ENCODE data around the gene TMC4. TPM values are rescaled to one million over a fixed set of nuclear protein-coding genes. Genes with fewer than 3 reads are reported as not detected.

Gene TMC4
- polyA plus RNA-seq, 4 donors: 40.6 to 174 (median 129) TPM

GRCh38 chr19:54115109-54116063 lies 57.6 kb downstream of the TMC4 start, which contains the start of the genes PRPF31 and TFPT:
Gene PRPF31 (plus strand): TSS chr19:54115754. CDS start chr19:54118279, 2,525 bp downstream.
Gene TFPT (minus strand): TSS chr19:54115657. CDS start chr19:54115269, 388 bp downstream.
- H3K4me3 ChIP-seq (ENCODE audit: low read depth in 1 of 3, low read length in 3 of 3): peak within 1 kb of the TSS; percentile 58 to 74 (median 59)
- no peaks in the 10 kb centered on the region for H3K9me3 ChIP-seq (ENCODE audit: control insufficient read depth in 2 of 2, insufficient read depth in 1 of 2, low read depth in 1 of 2, low read length in 1 of 2)
- DNase-seq: peak; percentile 99
- FAIRE-seq: peak; percentile 49
- peaks cover 0 to 4% (median 0%) of the 10 kb centered on the region in 3 donors for H3K4me1 ChIP-seq (ENCODE audit: control insufficient read depth in 3 of 3, insufficient read depth in 2 of 3, low read depth in 1 of 3, low read length in 2 of 3)
- H3K27me3 ChIP-seq (ENCODE audit: control insufficient read depth in 3 of 3, insufficient read depth in 3 of 3, low read length in 3 of 3): no peaks in the 10 kb centered on the region
- 0% methylated on average over 60 of the region's 60 CpGs for WGBS, 3 donors
- H3K36me3 ChIP-seq (ENCODE audit: control insufficient read depth in 3 of 3, insufficient read depth in 2 of 3, low read depth in 1 of 3, low read length in 3 of 3): peaks cover 2 to 37% (median 4%) of the 10 kb centered on the region in 3 donors
- peak within 1 kb of the TSS; percentile 28 to 86 (median 84) for H3K27ac ChIP-seq (ENCODE audit: low read depth in 1 of 3, low read length in 2 of 3)

- H3K27me3 ChIP-seq (ENCODE audit: control insufficient read depth in 3 of 3, insufficient read depth in 3 of 3, low read length in 3 of 3): no peaks in the 10 kb centered on the region
- H3K9me3 ChIP-seq (ENCODE audit: control insufficient read depth in 2 of 2, insufficient read depth in 1 of 2, low read depth in 1 of 2, low read length in 1 of 2): no peaks in the 10 kb centered on the region
- FAIRE-seq (no peak), DNase-seq (peak; percentile 41)
- peaks cover 4 to 37% (median 4%) of the 10 kb centered on the region in 3 donors for H3K36me3 ChIP-seq (ENCODE audit: control insufficient read depth in 3 of 3, insufficient read depth in 2 of 3, low read depth in 1 of 3, low read length in 3 of 3)
- peak overlapping the region; percentile 58 to 74 (median 59) for H3K4me3 ChIP-seq (ENCODE audit: low read depth in 1 of 3, low read length in 3 of 3)
- peak overlapping the region in 1 of 3 donors; percentile 86 for H3K27ac ChIP-seq (ENCODE audit: low read depth in 1 of 3, low read length in 2 of 3)
- H3K4me1 ChIP-seq (ENCODE audit: control insufficient read depth in 3 of 3, insufficient read depth in 2 of 3, low read depth in 1 of 3, low read length in 2 of 3): peaks cover 0 to 4% (median 0%) of the 10 kb centered on the region in 3 donors
- WGBS, 3 donors: 11 to 25% (median 12%) methylated on average over 28 of the region's 28 CpGs
Measured at GRCh38 chr19:54114340-54115108, 58.4 kb downstream of the TMC4 start.

Other genes starting within 250 kb of the TMC4 start
- gene CACNG8, start 210.2 kb downstream of the TMC4 start, polyA plus RNA-seq: under 1 TPM in 2 of 4 donors, not detected in 2; 0.03 to 0.12 TPM
- gene CACNG6, start 181.5 kb downstream of the TMC4 start, polyA plus RNA-seq: under 1 TPM in 2 of 4 donors, not detected in 2; 0.03 to 0.06 TPM
- under 1 TPM in 1 of 4 donors, not detected in 3; 0.09 TPM for gene VSTM1, start 109.3 kb downstream of the TMC4 start, polyA plus RNA-seq
- not detected for gene TARM1, start 91.8 kb downstream of the TMC4 start, polyA plus RNA-seq
- gene OSCAR, start 72.4 kb downstream of the TMC4 start, polyA plus RNA-seq: under 1 TPM; 0.27 to 0.89 (median 0.67) TPM
- 100 to 1,000 TPM; 130 to 409 (median 211) TPM for gene NDUFA3, start 70.3 kb downstream of the TMC4 start, polyA plus RNA-seq
- 10 to 100 TPM; 16.4 to 26.5 (median 23.1) TPM for gene TFPT, start 57.5 kb downstream of the TMC4 start, polyA plus RNA-seq
- gene PRPF31, start 57.4 kb downstream of the TMC4 start, polyA plus RNA-seq: 10 to 100 TPM; 44.3 to 57.0 (median 47.4) TPM
- gene CNOT3, start 35.4 kb downstream of the TMC4 start, polyA plus RNA-seq: 10 to 100 TPM; 24.4 to 37.4 (median 28.5) TPM
- gene LENG1, start 13.4 kb downstream of the TMC4 start, polyA plus RNA-seq: 10 to 100 TPM in 1 of 4 donors, 1 to 10 TPM in 3; 6.7 to 11.1 (median 9.6) TPM
- 100 to 1,000 TPM in 1 of 4 donors, 10 to 100 TPM in 3; 47.8 to 118 (median 54.7) TPM for gene MBOAT7, start 16.4 kb upstream of the TMC4 start, polyA plus RNA-seq
- gene TSEN34, start 18.1 kb upstream of the TMC4 start, polyA plus RNA-seq: 10 to 100 TPM; 32.7 to 57.8 (median 44.8) TPM
- gene RPS9, start 27.7 kb upstream of the TMC4 start, polyA plus RNA-seq: 1,000 to 10,000 TPM; 2,119 to 4,773 (median 3,564) TPM
- 1 to 10 TPM in 2 of 4 donors, under 1 TPM in 2; 0.45 to 3.6 (median 1.4) TPM for gene LILRB3, start 49.8 kb upstream of the TMC4 start, polyA plus RNA-seq
- gene LILRA6, start 69.6 kb upstream of the TMC4 start, polyA plus RNA-seq: 1 to 10 TPM in 1 of 4 donors, under 1 TPM in 2, not detected in 1; 0.27 to 1.6 (median 0.53) TPM
- 1 to 10 TPM; 1.1 to 6.9 (median 4.4) TPM for gene LILRB5, start 84.1 kb upstream of the TMC4 start, polyA plus RNA-seq
- 1 to 10 TPM in 2 of 4 donors, under 1 TPM in 2; 0.22 to 4.7 (median 1.7) TPM for gene LILRB2, start 108.0 kb upstream of the TMC4 start, polyA plus RNA-seq
- gene LILRA5, start 140.0 kb upstream of the TMC4 start, polyA plus RNA-seq: 1 to 10 TPM; 1.6 to 8.2 (median 2.2) TPM
- gene LILRA4, start 166.0 kb upstream of the TMC4 start, polyA plus RNA-seq: under 1 TPM in 2 of 4 donors, not detected in 2; 0.19 to 0.22 TPM
- gene LAIR1, start 191.8 kb upstream of the TMC4 start, polyA plus RNA-seq: 10 to 100 TPM in 1 of 4 donors, 1 to 10 TPM in 3; 2.2 to 10.9 (median 8.9) TPM
- 10 to 100 TPM in 1 of 4 donors, 1 to 10 TPM in 1, not detected in 2; 1.5 to 10.1 TPM for gene TTYH1, start 242.3 kb upstream of the TMC4 start, polyA plus RNA-seq